Astrocyte (in vitro differentiated cells and primary cell): ENCODE results near the gene DDX23. TPM values are rescaled to one million over a fixed set of nuclear protein-coding genes. Genes with fewer than 3 reads are reported as not detected.

Experiments used
- DNase-seq: peaks from one replicate; pipeline ENCODE4 v3.0.0-alpha.2; 2010; ENCODE audit warnings: low read depth
- FAIRE-seq: peaks from 2 replicates; lab custom pipeline; 2011; peaks lifted over from hg19 to GRCh38; lab: Jason Lieb, UNC
- H2AFZ ChIP-seq: 2 replicates; pipeline ENCODE4 v1.6.0; 2012; ENCODE audit warnings: low read depth, low read length, inconsistent platforms
- H3K27ac ChIP-seq: 2 replicates; pipeline ENCODE4 v1.5.1; 2011; ENCODE audit warnings: low read depth, low read length, inconsistent platforms
- H3K27me3 ChIP-seq: 2 replicates; pipeline ENCODE4 v1.6.0; 2011; ENCODE audit warnings: low read length, inconsistent platforms; ENCODE audit not compliant: insufficient read depth
- H3K36me3 ChIP-seq: 2 replicates; pipeline ENCODE4 v1.5.1; 2011; ENCODE audit warnings: low read length, inconsistent platforms; ENCODE audit not compliant: insufficient read depth
- H3K4me1 ChIP-seq: 2 replicates; pipeline ENCODE4 v1.5.1; 2011; ENCODE audit warnings: low read length, inconsistent platforms; ENCODE audit not compliant: insufficient read depth
- H3K4me2 ChIP-seq: 2 replicates; pipeline ENCODE4 v1.6.0; 2012; ENCODE audit warnings: low read length, inconsistent platforms
- H3K4me3 ChIP-seq: 2 replicates; pipeline ENCODE4 v1.5.1; 2011; ENCODE audit warnings: low read depth, mild to moderate bottlenecking, low read length, inconsistent platforms; ENCODE audit not compliant: insufficient read depth
- H3K79me2 ChIP-seq: 2 replicates; pipeline ENCODE4 v1.6.0; 2012; ENCODE audit warnings: mild to moderate bottlenecking, low read length, inconsistent platforms; ENCODE audit not compliant: insufficient read depth
- H3K9ac ChIP-seq: 2 replicates; pipeline ENCODE4 v1.6.0; 2012; ENCODE audit warnings: mild to moderate bottlenecking, low read length, inconsistent platforms
- H3K9me3 ChIP-seq: 2 replicates; pipeline ENCODE4 v1.5.1; 2012; ENCODE audit warnings: low read depth, mild to moderate bottlenecking, low read length, inconsistent platforms; ENCODE audit not compliant: insufficient read depth
- H4K20me1 ChIP-seq: 2 replicates; pipeline ENCODE4 v1.6.0; 2012; ENCODE audit warnings: low read length, inconsistent platforms; ENCODE audit not compliant: insufficient read depth
- H3K27ac Mint-ChIP-seq: one replicate; pipeline ENCODE4 v1.8.0; 2021; ENCODE audit warnings: mild to moderate bottlenecking, mixed read lengths; ENCODE audit not compliant: unreplicated experiment
- H3K27me3 Mint-ChIP-seq: one replicate; pipeline ENCODE4 v1.8.0; 2021; ENCODE audit warnings: low read depth, mixed read lengths; ENCODE audit not compliant: unreplicated experiment
- H3K36me3 Mint-ChIP-seq: one replicate; pipeline ENCODE4 v1.8.0; 2021; ENCODE audit warnings: low read depth, mixed read lengths; ENCODE audit not compliant: unreplicated experiment
- H3K4me1 Mint-ChIP-seq: one replicate; pipeline ENCODE4 v1.8.0; 2021; ENCODE audit warnings: low read depth, mixed read lengths; ENCODE audit not compliant: unreplicated experiment
- H3K4me3 Mint-ChIP-seq: one replicate; pipeline ENCODE4 v1.8.0; 2021; ENCODE audit warnings: mild to moderate bottlenecking, moderate library complexity, mixed read lengths; ENCODE audit not compliant: unreplicated experiment
- H3K9me3 Mint-ChIP-seq: one replicate; pipeline ENCODE4 v1.8.0; 2021; ENCODE audit warnings: mild to moderate bottlenecking, mixed read lengths; ENCODE audit not compliant: unreplicated experiment
- EZH2 ChIP-seq: IDR thresholded peaks from 2 replicates; pipeline ENCODE4 v1.6.1; 2012; ENCODE audit warnings: mild to moderate bottlenecking, low read length, inconsistent platforms; ENCODE audit not compliant: insufficient read depth
- total RNA-seq: library from RNA; stranded (reverse); gene quantifications from 2 replicates; pipeline ENCODE4 v1.2.1, GENCODE V29; 2021
- TF ChIP-seq, protein P1 (sequence below): IDR thresholded peaks from 2 replicates; pipeline ENCODE4 v1.5.1; 2011; ENCODE audit warnings: low read depth, mild to moderate bottlenecking, inconsistent platforms, low read length, moderate library complexity; ENCODE audit not compliant: insufficient read depth

Gene DDX23
- total RNA-seq, 1 donor from 2014 or later: 77.1 TPM

- no peaks in the 10 kb centered on the region for H3K27me3 ChIP-seq
Measured at GRCh38 chr12:48899651-48900050, 47.7 kb upstream of the DDX23 start.

DNA sequence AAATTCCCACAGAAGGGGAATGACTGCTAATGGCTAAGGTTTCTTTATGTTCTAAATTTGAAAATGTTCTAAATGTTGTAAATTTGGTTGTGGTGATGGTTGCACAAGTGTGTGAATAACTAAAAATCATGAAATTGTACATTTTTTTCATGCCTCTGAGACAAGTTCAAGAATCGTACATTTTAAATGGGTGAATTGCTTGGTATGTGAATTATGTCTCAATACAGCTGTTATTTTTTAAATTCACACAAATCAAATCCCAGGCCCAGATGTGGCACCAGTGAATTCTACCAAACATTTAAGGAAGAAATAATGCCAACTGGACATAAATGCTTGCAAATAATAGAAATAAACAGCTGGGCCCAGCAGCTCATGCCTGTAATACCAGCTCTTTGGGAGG, 42.3 kb upstream of the DDX23 start:
- H3K36me3 Mint-ChIP-seq: no peaks in the 10 kb centered on the region
- H3K9me3 Mint-ChIP-seq: no peaks in the 10 kb centered on the region
- H3K4me1 Mint-ChIP-seq: peaks cover 4% of the 10 kb centered on the region

More at GRCh38 chr12:48899651-48900050, 47.7 kb upstream of the DDX23 start:
- Histone ChIP-seq H3K36me3 (no peaks in the 10 kb centered on the region), H3K4me2 (no peak overlapping the region), H3K27ac (no peak overlapping the region), H3K4me1 (no peaks in the 10 kb centered on the region), H3K9me3 (no peaks in the 10 kb centered on the region), H3K9ac (no peak overlapping the region), H3K4me3 (no peak overlapping the region), H3K79me2 (no peaks in the 10 kb centered on the region), H4K20me1 (no peaks in the 10 kb centered on the region), H2AFZ (no peak overlapping the region)
- Mint-ChIP-seq H3K4me3 (no peak overlapping the region), H3K27me3 (peaks cover 6% of the 10 kb centered on the region), H3K36me3 (no peaks in the 10 kb centered on the region), H3K9me3 (no peaks in the 10 kb centered on the region), H3K4me1 (no peaks in the 10 kb centered on the region), H3K27ac (no peak overlapping the region)
- FAIRE-seq: no peak
- no peak for DNase-seq
- TF ChIP-seq, protein P1, sequence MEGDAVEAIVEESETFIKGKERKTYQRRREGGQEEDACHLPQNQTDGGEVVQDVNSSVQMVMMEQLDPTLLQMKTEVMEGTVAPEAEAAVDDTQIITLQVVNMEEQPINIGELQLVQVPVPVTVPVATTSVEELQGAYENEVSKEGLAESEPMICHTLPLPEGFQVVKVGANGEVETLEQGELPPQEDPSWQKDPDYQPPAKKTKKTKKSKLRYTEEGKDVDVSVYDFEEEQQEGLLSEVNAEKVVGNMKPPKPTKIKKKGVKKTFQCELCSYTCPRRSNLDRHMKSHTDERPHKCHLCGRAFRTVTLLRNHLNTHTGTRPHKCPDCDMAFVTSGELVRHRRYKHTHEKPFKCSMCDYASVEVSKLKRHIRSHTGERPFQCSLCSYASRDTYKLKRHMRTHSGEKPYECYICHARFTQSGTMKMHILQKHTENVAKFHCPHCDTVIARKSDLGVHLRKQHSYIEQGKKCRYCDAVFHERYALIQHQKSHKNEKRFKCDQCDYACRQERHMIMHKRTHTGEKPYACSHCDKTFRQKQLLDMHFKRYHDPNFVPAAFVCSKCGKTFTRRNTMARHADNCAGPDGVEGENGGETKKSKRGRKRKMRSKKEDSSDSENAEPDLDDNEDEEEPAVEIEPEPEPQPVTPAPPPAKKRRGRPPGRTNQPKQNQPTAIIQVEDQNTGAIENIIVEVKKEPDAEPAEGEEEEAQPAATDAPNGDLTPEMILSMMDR: no peak
- TF ChIP-seq EZH2: no peak

More for the DNA sequence above, 42.3 kb upstream of the DDX23 start:
- Histone ChIP-seq H3K27me3 (peaks cover 13% of the 10 kb centered on the region), H3K79me2 (no peaks in the 10 kb centered on the region), H4K20me1 (no peaks in the 10 kb centered on the region), H2AFZ (no peak overlapping the region), H3K36me3 (no peaks in the 10 kb centered on the region), H3K4me1 (peaks cover 3% of the 10 kb centered on the region), H3K4me3 (no peak overlapping the region), H3K9ac (no peak overlapping the region), H3K9me3 (no peaks in the 10 kb centered on the region), H3K27ac (no peak overlapping the region), H3K4me2 (no peak overlapping the region)
- Mint-ChIP-seq H3K4me3 (no peak overlapping the region), H3K27me3 (peaks cover 21% of the 10 kb centered on the region), H3K27ac (no peak overlapping the region)
- FAIRE-seq: no peak
- TF ChIP-seq, protein P1: no peak
- no peak for TF ChIP-seq EZH2
- DNase-seq: no peak
